Stomach (tissue), 9 donors: ENCODE measurements around the gene FAM25G. TPM values are rescaled to one million over a fixed set of nuclear protein-coding genes. Genes with fewer than 3 reads are reported as not detected.

Experiments used
- DNase-seq, 2 donors: peaks; one replicate each; pipeline versions ENCODE4 v3.0.0 to v3.0.0-alpha.2; 2013 to 2019
- H3K27ac ChIP-seq, 5 donors: fragments of 200-600 bp in 4 of 5; sonication (generic) in 4 of 5; one replicate each; pipeline ENCODE4 v1.5.1; 2013 to 2019; ENCODE audit warnings: mild to moderate bottlenecking in 1 of 5, moderate library complexity in 1 of 5
- H3K27me3 ChIP-seq, 3 donors: fragments of 200-600 bp; sonication (generic); one replicate each; pipeline ENCODE4 v1.5.1; 2017 to 2019; ENCODE audit warnings: mixed run types in 1 of 3
- H3K36me3 ChIP-seq, 4 donors: fragments of 200-600 bp; sonication (generic); 1 replicate in 3 of 4; 2 replicates in 1 of 4; pipeline ENCODE4 v1.5.1; 2016 to 2019
- H3K4me1 ChIP-seq, 4 donors: fragments of 200-600 bp; sonication (generic); one replicate each; pipeline ENCODE4 v1.5.1; 2016 to 2019
- H3K4me3 ChIP-seq, 4 donors: fragments of 200-600 bp; sonication (generic) in 3 of 4; one replicate each; pipeline ENCODE4 v1.5.1; 2016 to 2019; ENCODE audit warnings: mild to moderate bottlenecking in 1 of 4
- H3K9me3 ChIP-seq, 4 donors: fragments of 200-600 bp; sonication (generic); one replicate each; pipeline ENCODE4 v1.5.1; 2016 to 2019
- CTCF ChIP-seq, 7 experiments: fragments of 450-650 bp in 4 of 7; fragments of 200-600 bp in 3 of 7; sonication (generic) in 3 of 7; IDR thresholded peaks; one replicate each; pipeline ENCODE4 v1.5.1; 2016 to 2019; ENCODE audit warnings: antibody characterized with exemption in 7 of 7, control low read depth in 2 of 7, mild to moderate bottlenecking in 1 of 7
- EP300 ChIP-seq: sonication (generic); formaldehyde crosslinking; IDR thresholded peaks from one replicate; pipeline ENCODE4 v1.6.1; 2017; ENCODE audit warnings: antibody characterized with exemption
- POLR2A ChIP-seq, 4 donors: fragments of 450-650 bp; IDR thresholded peaks; one replicate each; pipeline ENCODE4 v1.6.1; 2016; ENCODE audit warnings: antibody characterized with exemption in 4 of 4, control low read depth in 2 of 4, mild to moderate bottlenecking in 1 of 4, moderate library complexity in 1 of 4
- POLR2AphosphoS5 ChIP-seq, 3 donors: sonication (generic); formaldehyde crosslinking; IDR thresholded peaks; one replicate each; pipeline ENCODE4 v1.6.1; 2016; ENCODE audit warnings: antibody characterized with exemption in 3 of 3
- WGBS, 5 donors: extraction: QIAGEN DNeasy Blood & Tissue Kit in 3 of 5; methylation state at CpG; one replicate each; pipeline versions ENCODE4 v1.1.5 to v1.1.7; 2013 to 2018; 5-methylcytosine and 5-hydroxymethylcytosine counted together
- intact Hi-C: fragments of 100-400 bp; cut with DNase I; formaldehyde crosslinking; loops from one replicate; pipeline ENCODE4 v1.15.1; 2023; ENCODE audit warnings: low total_unique reads
- polyA plus RNA-seq, 3 donors: library from polyadenylated mRNA; stranded (reverse); fragments of 200-250 nt; gene quantifications; one replicate each; pipeline ENCODE4 v1.2.3, GENCODE V29; 2013
- total RNA-seq, 5 donors: library from RNA; depleted of rRNA; stranded (reverse); fragments of >200 nt; gene quantifications; one replicate each; pipeline versions ENCODE4 v1.1.0 to v1.2.3, GENCODE V29; 2014 to 2016
- donor health status: healthy with polysubstance abuse.
- donor health status: Bipolar disorder and iron deficiency.
- donor health status: healthy.

The FAM25G gene
- total and polyA plus RNA-seq, 8 donors, result not detected

DNA sequence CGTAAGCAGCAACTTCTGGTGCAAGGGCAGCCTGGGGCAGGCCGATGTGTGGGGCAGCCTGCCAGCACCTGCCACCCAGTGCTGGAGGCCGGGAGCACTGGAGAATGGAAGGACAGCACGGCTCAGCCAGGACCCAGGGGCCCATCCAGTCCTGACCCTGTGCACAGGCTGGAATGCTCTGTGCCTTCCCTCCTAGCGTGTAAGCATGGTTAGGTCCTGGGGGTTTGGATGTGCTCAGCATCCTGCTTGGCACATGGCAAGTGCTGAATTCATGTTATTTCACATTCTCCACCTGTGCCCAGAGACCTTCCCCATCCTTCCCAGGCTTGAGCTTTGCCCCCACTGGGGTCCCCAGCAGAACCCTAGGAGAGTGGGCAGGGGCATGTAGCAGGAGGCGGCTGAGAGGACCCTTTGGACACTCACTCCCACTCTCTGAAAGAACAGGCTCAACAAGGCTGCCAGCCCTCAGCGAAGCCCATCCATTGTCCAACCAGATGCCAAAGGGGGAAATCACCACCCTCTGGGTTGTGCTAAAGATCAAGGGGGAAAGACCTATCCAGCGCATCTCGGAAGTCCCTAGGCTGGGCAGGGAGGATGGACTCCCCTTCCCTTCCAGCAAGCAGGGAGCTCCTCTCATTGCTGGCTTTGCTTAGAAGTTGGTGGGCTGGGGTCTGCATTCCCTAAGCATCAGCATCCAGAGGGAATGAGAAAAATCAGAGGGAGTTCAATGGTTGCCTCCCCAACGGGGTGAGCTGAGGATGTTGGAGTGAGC lies 37.3 kb downstream of the FAM25G start:
- DNase-seq, result no peak
- Histone ChIP-seq H3K9me3 (no peaks in the 10 kb centered on the region), H3K4me3 (no peak overlapping the region), H3K36me3 (no peaks in the 10 kb centered on the region), H3K4me1 (no peaks in the 10 kb centered on the region), H3K27me3 (peaks cover 0 to 4% (median 0%) of the 10 kb centered on the region in 3 donors), H3K27ac (no peak overlapping the region)
- WGBS, 5 donors, result 63 to 84% (median 76%) methylated on average over 10 of the region's 10 CpGs
- TF ChIP-seq CTCF (IDR thresholded peaks at IDR 0.05) (no peak), EP300 (no peak), POLR2A (IDR thresholded peaks at IDR 0.05) (no peak), POLR2AphosphoS5 (IDR thresholded peaks at IDR 0.05) (no peak)
- intact Hi-C loops, result no loop called here

GRCh38 chr10:47453141-47454007 lies 38.1 kb downstream of the FAM25G start:
- 59 to 70% (median 67%) methylated on average over 5 to 7 of the region's 7 CpGs for WGBS, 5 donors

GRCh38 chr10:47452495-47453140 lies 38.9 kb downstream of the FAM25G start:
- H3K4me1 ChIP-seq, result no peaks in the 10 kb centered on the region
- no peak for TF ChIP-seq POLR2AphosphoS5 (IDR thresholded peaks at IDR 0.05)
- no peak for TF ChIP-seq POLR2A (IDR thresholded peaks at IDR 0.05)
- no peak for TF ChIP-seq CTCF (IDR thresholded peaks at IDR 0.05)
- no peak for TF ChIP-seq EP300
- H3K27ac ChIP-seq, result no peak overlapping the region
- no peak overlapping the region for H3K4me3 ChIP-seq
- 54 to 65% (median 61%) methylated on average over 7 to 11 of the region's 11 CpGs for WGBS, 5 donors
- intact Hi-C loops, result no loop called here
- no peaks in the 10 kb centered on the region for H3K9me3 ChIP-seq
- no peak for DNase-seq
- H3K36me3 ChIP-seq, result no peaks in the 10 kb centered on the region
- H3K27me3 ChIP-seq, result peaks cover 0 to 4% (median 0%) of the 10 kb centered on the region in 3 donors

More at GRCh38 chr10:47453141-47454007, 38.1 kb downstream of the FAM25G start:
- no peak for DNase-seq
- intact Hi-C loops, result no loop called here
- no peak overlapping the region for H3K4me3 ChIP-seq
- no peaks in the 10 kb centered on the region for H3K4me1 ChIP-seq
- no peaks in the 10 kb centered on the region for H3K9me3 ChIP-seq
- TF ChIP-seq CTCF (IDR thresholded peaks at IDR 0.05) (no peak), POLR2A (IDR thresholded peaks at IDR 0.05) (no peak), EP300 (no peak), POLR2AphosphoS5 (IDR thresholded peaks at IDR 0.05) (no peak)
- H3K27ac ChIP-seq, result no peak overlapping the region
- H3K27me3 ChIP-seq, result peaks cover 0 to 4% (median 0%) of the 10 kb centered on the region in 3 donors
- H3K36me3 ChIP-seq, result no peaks in the 10 kb centered on the region

DNA sequence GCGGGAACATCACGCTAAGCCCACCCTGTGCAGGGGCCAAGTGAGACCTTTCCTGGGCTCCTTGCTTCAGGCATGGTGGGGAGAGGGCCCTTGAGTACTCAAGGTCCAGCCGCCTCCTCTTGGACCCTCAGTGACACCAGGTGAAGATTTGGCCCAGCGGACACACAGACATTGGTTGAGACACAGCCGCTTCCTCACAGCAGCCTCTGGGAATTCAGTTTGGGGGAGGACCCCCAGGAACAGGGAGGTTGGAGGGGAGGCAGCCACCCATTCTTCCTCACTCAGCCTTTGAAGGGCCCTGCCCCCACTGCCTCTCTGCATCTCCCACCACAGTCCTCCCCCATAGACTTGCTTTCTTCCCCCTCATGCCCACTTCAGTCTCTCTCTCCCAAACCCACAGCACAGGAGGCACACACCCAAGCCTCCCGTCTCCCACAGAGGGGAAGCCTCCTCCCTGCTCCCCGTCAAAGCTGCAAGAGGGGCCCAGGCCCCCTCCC lies 39.5 kb downstream of the FAM25G start:
- no peak overlapping the region for H3K27ac ChIP-seq
- no peak overlapping the region for H3K4me3 ChIP-seq
- no peak for DNase-seq
- TF ChIP-seq POLR2AphosphoS5 (IDR thresholded peaks at IDR 0.05), result no peak
- no peak for TF ChIP-seq EP300
- no peak for TF ChIP-seq POLR2A (IDR thresholded peaks at IDR 0.05)
- TF ChIP-seq CTCF (IDR thresholded peaks at IDR 0.05), result no peak
- peaks cover 0 to 4% (median 0%) of the 10 kb centered on the region in 3 donors for H3K27me3 ChIP-seq
- 73 to 82% (median 81%) methylated on average over 5 to 7 of the region's 7 CpGs for WGBS, 5 donors
- H3K36me3 ChIP-seq, result no peaks in the 10 kb centered on the region
- peaks cover 0 to under 1% (median 0%) of the 10 kb centered on the region in 4 donors for H3K9me3 ChIP-seq
- H3K4me1 ChIP-seq, result no peaks in the 10 kb centered on the region
- intact Hi-C loops, result no loop called here
